Loucy (cell line): ENCODE data around the gene CYLD.

ENCODE experiments used
- H2AFZ ChIP-seq: fragments of 200-600 bp; sonication (generic); 2 replicates; pipeline ENCODE4 v1.6.0; 2016; ENCODE audit warnings: antibody characterized with exemption, mild to moderate bottlenecking, low read length, moderate library complexity
- H3F3A ChIP-seq: fragments of 200-600 bp; 2 replicates; pipeline ENCODE4 v1.6.0; 2016; ENCODE audit warnings: antibody characterized with exemption, low read depth, mild to moderate bottlenecking
- H3K27me3 ChIP-seq: fragments of 200-600 bp; sonication (generic); 2 replicates; pipeline ENCODE4 v1.6.1; 2014; ENCODE audit warnings: low read length, mild to moderate bottlenecking; ENCODE audit not compliant: insufficient read depth, poor library complexity, severe bottlenecking
- H3K36me3 ChIP-seq: fragments of 200-600 bp; sonication (generic); 2 replicates; pipeline ENCODE4 v1.6.1; 2016; ENCODE audit warnings: low read length; ENCODE audit not compliant: insufficient read depth
- H3K4me1 ChIP-seq: fragments of 200-600 bp; sonication (generic); 2 replicates; pipeline ENCODE4 v1.5.1; 2014; ENCODE audit warnings: low read length, mild to moderate bottlenecking; ENCODE audit not compliant: insufficient read depth, poor library complexity, severe bottlenecking
- H3K4me2 ChIP-seq: fragments of 200-600 bp; sonication (generic); 2 replicates; pipeline ENCODE4 v1.6.0; 2014; ENCODE audit warnings: antibody characterized with exemption, low read length, low read depth, mild to moderate bottlenecking; ENCODE audit not compliant: poor library complexity, severe bottlenecking
- H3K4me3 ChIP-seq: fragments of 200-600 bp; sonication (generic); 2 replicates; pipeline ENCODE4 v1.5.1; 2014; ENCODE audit warnings: low read length, mild to moderate bottlenecking, mixed read lengths; ENCODE audit not compliant: poor library complexity, severe bottlenecking
- H3K79me2 ChIP-seq: fragments of 200-600 bp; sonication (generic); 2 replicates; pipeline ENCODE4 v1.6.1; 2014; ENCODE audit warnings: low read length; ENCODE audit not compliant: insufficient read depth
- H3K9ac ChIP-seq: fragments of 200-600 bp; sonication (generic); 2 replicates; pipeline ENCODE4 v1.6.0; 2014; ENCODE audit warnings: mild to moderate bottlenecking, low read depth, low read length, moderate library complexity; ENCODE audit not compliant: poor library complexity, severe bottlenecking
- H3K9me2 ChIP-seq: fragments of 200-600 bp; sonication (generic); replicated peaks from 2 replicates; pipeline ENCODE4 v1.6.1; 2016; ENCODE audit warnings: low read depth, low read length, mixed read lengths
- H3K9me3 ChIP-seq: fragments of 200-600 bp; sonication (generic); 2 replicates; pipeline ENCODE4 v1.6.1; 2014; ENCODE audit warnings: mild to moderate bottlenecking, antibody characterized with exemption, low read length, low read depth; ENCODE audit not compliant: insufficient read depth
- H4K20me1 ChIP-seq: fragments of 200-600 bp; sonication (generic); 2 replicates; pipeline ENCODE4 v1.6.0; 2014; ENCODE audit warnings: antibody characterized with exemption, low read length, mild to moderate bottlenecking; ENCODE audit not compliant: insufficient read depth, poor library complexity, severe bottlenecking
- EZH2phosphoT487 ChIP-seq: fragments of 200-600 bp; IDR thresholded peaks from 2 replicates; pipeline ENCODE4 v1.6.1; 2018; ENCODE audit warnings: antibody characterized with exemption, mild to moderate bottlenecking, moderate library complexity, borderline replicate concordance
- TF ChIP-seq, protein P1 (sequence below): fragments of 200-600 bp; sonication (generic); conservative IDR thresholded peaks from 2 replicates; pipeline ENCODE4 v1.5.1; 2014; ENCODE audit warnings: mild to moderate bottlenecking, antibody characterized with exemption, low read length

CYLD gene

GRCh38 chr16:50810241-50810965, 68.5 kb downstream of the CYLD start:
- Histone ChIP-seq H4K20me1 (no peaks in the 10 kb centered on the region), H3K4me2 (no peak overlapping the region), H3K4me1 (peaks cover 18% of the 10 kb centered on the region), H3K79me2 (no peaks in the 10 kb centered on the region), H2AFZ (no peak overlapping the region), H3K36me3 (no peaks in the 10 kb centered on the region), H3K27me3 (no peaks in the 10 kb centered on the region), H3K9me3 (no peaks in the 10 kb centered on the region), H3F3A (no peaks in the 10 kb centered on the region), H3K4me3 (no peak overlapping the region), H3K9ac (no peak overlapping the region), H3K9me2 (no peaks in the 10 kb centered on the region)
- TF ChIP-seq EZH2phosphoT487 = no peak
- TF ChIP-seq, protein P1, sequence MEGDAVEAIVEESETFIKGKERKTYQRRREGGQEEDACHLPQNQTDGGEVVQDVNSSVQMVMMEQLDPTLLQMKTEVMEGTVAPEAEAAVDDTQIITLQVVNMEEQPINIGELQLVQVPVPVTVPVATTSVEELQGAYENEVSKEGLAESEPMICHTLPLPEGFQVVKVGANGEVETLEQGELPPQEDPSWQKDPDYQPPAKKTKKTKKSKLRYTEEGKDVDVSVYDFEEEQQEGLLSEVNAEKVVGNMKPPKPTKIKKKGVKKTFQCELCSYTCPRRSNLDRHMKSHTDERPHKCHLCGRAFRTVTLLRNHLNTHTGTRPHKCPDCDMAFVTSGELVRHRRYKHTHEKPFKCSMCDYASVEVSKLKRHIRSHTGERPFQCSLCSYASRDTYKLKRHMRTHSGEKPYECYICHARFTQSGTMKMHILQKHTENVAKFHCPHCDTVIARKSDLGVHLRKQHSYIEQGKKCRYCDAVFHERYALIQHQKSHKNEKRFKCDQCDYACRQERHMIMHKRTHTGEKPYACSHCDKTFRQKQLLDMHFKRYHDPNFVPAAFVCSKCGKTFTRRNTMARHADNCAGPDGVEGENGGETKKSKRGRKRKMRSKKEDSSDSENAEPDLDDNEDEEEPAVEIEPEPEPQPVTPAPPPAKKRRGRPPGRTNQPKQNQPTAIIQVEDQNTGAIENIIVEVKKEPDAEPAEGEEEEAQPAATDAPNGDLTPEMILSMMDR = no peak

DNA sequence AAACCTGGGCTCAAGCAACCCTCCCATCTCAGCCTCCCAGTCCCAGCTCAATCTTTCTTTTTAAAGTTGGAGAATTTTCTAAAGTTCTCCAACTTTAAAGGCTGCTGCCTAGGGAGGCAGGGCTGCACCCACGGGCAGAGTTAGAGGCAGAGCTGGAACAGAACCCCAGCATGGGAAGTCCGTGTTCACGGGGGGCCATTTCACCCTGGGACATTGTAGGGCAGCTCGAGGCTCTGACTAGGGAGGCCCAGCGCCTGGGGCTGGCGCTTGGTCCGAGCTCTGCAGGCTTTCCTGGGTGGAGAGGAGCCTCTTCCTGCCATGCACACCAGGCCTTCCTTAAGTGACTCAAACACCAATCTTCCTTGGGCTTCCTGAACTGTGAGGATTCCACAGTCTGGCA, 70.2 kb downstream of the CYLD start:
- H3K9me3 ChIP-seq = no peaks in the 10 kb centered on the region
- no peaks in the 10 kb centered on the region for H3K9me2 ChIP-seq
- TF ChIP-seq EZH2phosphoT487 = no peak
- TF ChIP-seq, protein P1 = no peak
- no peaks in the 10 kb centered on the region for H3K79me2 ChIP-seq
- H3F3A ChIP-seq = no peaks in the 10 kb centered on the region
- no peak overlapping the region for H2AFZ ChIP-seq
- H3K9ac ChIP-seq = no peak overlapping the region
- no peaks in the 10 kb centered on the region for H4K20me1 ChIP-seq
- no peaks in the 10 kb centered on the region for H3K27me3 ChIP-seq
- no peak overlapping the region for H3K4me2 ChIP-seq
- peaks cover 18% of the 10 kb centered on the region for H3K4me1 ChIP-seq
- no peak overlapping the region for H3K4me3 ChIP-seq
- H3K36me3 ChIP-seq = no peaks in the 10 kb centered on the region

- H3K4me3 ChIP-seq = no peak overlapping the region
- H4K20me1 ChIP-seq = no peaks in the 10 kb centered on the region
- no peak overlapping the region for H2AFZ ChIP-seq
Measured at GRCh38 chr16:50812876-50813466, 71.1 kb downstream of the CYLD start.

More at GRCh38 chr16:50812876-50813466, 71.1 kb downstream of the CYLD start:
- Histone ChIP-seq H3K79me2 (no peaks in the 10 kb centered on the region), H3K4me1 (peaks cover 12% of the 10 kb centered on the region), H3K9ac (no peak overlapping the region), H3F3A (no peaks in the 10 kb centered on the region), H3K27me3 (no peaks in the 10 kb centered on the region), H3K4me2 (no peak overlapping the region), H3K9me2 (no peaks in the 10 kb centered on the region), H3K9me3 (no peaks in the 10 kb centered on the region), H3K36me3 (no peaks in the 10 kb centered on the region)
- TF ChIP-seq, protein P1 = no peak
- TF ChIP-seq EZH2phosphoT487 = no peak
